HEK293 (cell line): ENCODE data around the gene PLEKHF1.

Experiments used
- CTCF ChIA-PET: fragments of 350-600 bp; formaldehyde crosslinking; extraction: SDS; loops from one replicate; lab custom pipeline; 2021; ENCODE audit warnings: antibody characterized with exemption; lab: Yijun Ruan, JAX
- POLR2A ChIA-PET: fragments of 300-600 bp; formaldehyde crosslinking; extraction: SDS; loops from one replicate; lab custom pipeline; 2020; ENCODE audit warnings: antibody characterized with exemption, inconsistent platforms; lab: Yijun Ruan, JAX
- H3K27ac ChIP-seq: fragments of 200-500 bp; sonication (Bioruptor generic); 2 replicates; pipeline ENCODE4 v1.5.1; 2014; ENCODE audit warnings: low read depth, low read length, control low read depth, inconsistent platforms; ENCODE audit errors: extremely low read depth
- H3K36me3 ChIP-seq, 2 experiments: fragments of 200-500 bp in 1 of 2; sonication (Bioruptor generic) in 1 of 2; 1 replicate in 1 of 2; 2 replicates in 1 of 2; pipeline ENCODE4 v1.5.1; 2014 to 2017; ENCODE audit warnings: inconsistent platforms in 2 of 2, low read length in 2 of 2; ENCODE audit not compliant: control insufficient read depth in 2 of 2, insufficient read depth in 1 of 2
- H3K4me1 ChIP-seq: fragments of 200-500 bp; sonication (Bioruptor generic); 2 replicates; pipeline ENCODE4 v1.5.1; 2014; ENCODE audit warnings: mild to moderate bottlenecking, low read length, inconsistent platforms; ENCODE audit not compliant: control insufficient read depth, insufficient read depth
- H3K4me3 ChIP-seq: 2 replicates; pipeline ENCODE4 v1.5.1; 2011; ENCODE audit warnings: low read depth, mild to moderate bottlenecking, control low read depth, low read length, moderate library complexity
- H3K9me3 ChIP-seq: fragments of 200-500 bp; sonication (Bioruptor generic); 2 replicates; pipeline ENCODE4 v1.5.1; 2014; ENCODE audit warnings: low read depth, low read length, inconsistent platforms; ENCODE audit not compliant: control insufficient read depth, insufficient read depth
- BCL11B ChIP-seq: fragments of 450-650 bp; formaldehyde crosslinking; IDR thresholded peaks from 2 replicates; pipeline ENCODE4 v1.5.1; 2016; ENCODE audit warnings: low read depth, missing biosample characterization, missing genetic modification characterization
- GLI2 ChIP-seq: fragments of 450-650 bp; formaldehyde crosslinking; IDR thresholded peaks from 2 replicates; pipeline ENCODE4; 2017; ENCODE audit warnings: missing biosample characterization, missing genetic modification characterization, low read depth, borderline replicate concordance
- KLF16 ChIP-seq: fragments of 450-650 bp; formaldehyde crosslinking; IDR thresholded peaks from 2 replicates; pipeline ENCODE4 v1.5.1; 2017; ENCODE audit warnings: missing biosample characterization, missing genetic modification characterization
- RBAK ChIP-seq: fragments of 450-650 bp; formaldehyde crosslinking; IDR thresholded peaks from 2 replicates; pipeline ENCODE4 v1.5.1; 2016; ENCODE audit warnings: missing biosample characterization, missing genetic modification characterization
- SETDB1 ChIP-seq: IDR thresholded peaks from one replicate; pipeline ENCODE4 v1.6.1; 2017; ENCODE audit warnings: mild to moderate bottlenecking, low read length, moderate library complexity, mixed read lengths; ENCODE audit not compliant: insufficient read length
- YY1 ChIP-seq: fragments of 450-650 bp; formaldehyde crosslinking; IDR thresholded peaks from 2 replicates; pipeline ENCODE4 v1.5.1; 2018; ENCODE audit warnings: missing biosample characterization, missing genetic modification characterization
- ZNF121 ChIP-seq: fragments of 450-650 bp; formaldehyde crosslinking; IDR thresholded peaks from 2 replicates; pipeline ENCODE4 v1.5.1; 2016; ENCODE audit warnings: missing biosample characterization, missing genetic modification characterization
- ZNF157 ChIP-seq: fragments of 450-650 bp; formaldehyde crosslinking; IDR thresholded peaks from 2 replicates; pipeline ENCODE4 v1.5.1; 2016; ENCODE audit warnings: missing biosample characterization, missing genetic modification characterization
- ZNF174 ChIP-seq: fragments of 450-650 bp; formaldehyde crosslinking; IDR thresholded peaks from 2 replicates; pipeline ENCODE4 v1.5.0; 2017; ENCODE audit warnings: missing biosample characterization, mild to moderate bottlenecking, missing genetic modification characterization
- ZNF266 ChIP-seq: fragments of 450-650 bp; formaldehyde crosslinking; IDR thresholded peaks from 2 replicates; pipeline ENCODE4 v1.5.1; 2016; ENCODE audit warnings: missing biosample characterization, missing genetic modification characterization, low read depth
- ZNF324 ChIP-seq: fragments of 450-650 bp; formaldehyde crosslinking; IDR thresholded peaks from 2 replicates; pipeline ENCODE4 v1.5.1; 2016; ENCODE audit warnings: missing biosample characterization, missing genetic modification characterization
- ZNF366 ChIP-seq: fragments of 450-650 bp; formaldehyde crosslinking; conservative IDR thresholded peaks from 2 replicates; pipeline ENCODE4 v1.5.1; 2016; ENCODE audit warnings: missing biosample characterization, missing genetic modification characterization
- ZNF394 ChIP-seq: fragments of 450-650 bp; formaldehyde crosslinking; IDR thresholded peaks from 2 replicates; pipeline ENCODE4 v1.5.1; 2016; ENCODE audit warnings: missing biosample characterization, missing genetic modification characterization, mild to moderate bottlenecking, moderate library complexity, borderline replicate concordance
- ZNF544 ChIP-seq: fragments of 450-650 bp; formaldehyde crosslinking; IDR thresholded peaks from 2 replicates; pipeline ENCODE4 v1.5.0; 2017; ENCODE audit warnings: missing biosample characterization, missing genetic modification characterization
- ZNF558 ChIP-seq: fragments of 450-650 bp; formaldehyde crosslinking; IDR thresholded peaks from 2 replicates; pipeline ENCODE4 v1.5.1; 2016; ENCODE audit warnings: missing biosample characterization, missing genetic modification characterization
- ZNF629 ChIP-seq: fragments of 450-650 bp; formaldehyde crosslinking; IDR thresholded peaks from 2 replicates; pipeline ENCODE4 v1.5.1; 2017; ENCODE audit warnings: missing biosample characterization, missing genetic modification characterization
- ZNF654 ChIP-seq: fragments of 450-650 bp; formaldehyde crosslinking; IDR thresholded peaks from 2 replicates; pipeline ENCODE4 v1.5.1; 2016; ENCODE audit warnings: low read depth, missing biosample characterization, missing genetic modification characterization
- ZNF664 ChIP-seq: fragments of 450-650 bp; formaldehyde crosslinking; IDR thresholded peaks from 2 replicates; pipeline ENCODE4 v1.5.1; 2016; ENCODE audit warnings: missing biosample characterization, missing genetic modification characterization
- ZNF776 ChIP-seq: fragments of 450-650 bp; formaldehyde crosslinking; IDR thresholded peaks from 2 replicates; pipeline ENCODE4 v1.5.0; 2017; ENCODE audit warnings: missing biosample characterization, missing genetic modification characterization, borderline replicate concordance
- ZNF792 ChIP-seq: fragments of 450-650 bp; formaldehyde crosslinking; IDR thresholded peaks from 2 replicates; pipeline ENCODE4 v1.5.1; 2016; ENCODE audit warnings: missing biosample characterization, missing genetic modification characterization
- ZNF843 ChIP-seq: fragments of 450-650 bp; formaldehyde crosslinking; IDR thresholded peaks from 2 replicates; pipeline ENCODE4 v1.5.1; 2016; ENCODE audit warnings: missing biosample characterization, missing genetic modification characterization
- ZSCAN23 ChIP-seq: fragments of 450-650 bp; formaldehyde crosslinking; IDR thresholded peaks from 2 replicates; pipeline ENCODE4 v1.5.1; 2016; ENCODE audit warnings: missing biosample characterization, missing genetic modification characterization
- TF ChIP-seq, protein P1 (sequence below): fragments of 450-650 bp; formaldehyde crosslinking; IDR thresholded peaks from 2 replicates; pipeline ENCODE4 v1.5.1; 2016; ENCODE audit warnings: missing biosample characterization, missing genetic modification characterization
- TF ChIP-seq, protein P2 (sequence below): fragments of 450-650 bp; formaldehyde crosslinking; IDR thresholded peaks from 2 replicates; pipeline ENCODE4 v1.5.1; 2016; ENCODE audit warnings: missing biosample characterization, missing genetic modification characterization
- TF ChIP-seq, protein P3 (sequence below): fragments of 450-650 bp; formaldehyde crosslinking; IDR thresholded peaks from 2 replicates; pipeline ENCODE4 v1.5.1; 2016; ENCODE audit warnings: missing biosample characterization, missing genetic modification characterization

The PLEKHF1 gene

DNA sequence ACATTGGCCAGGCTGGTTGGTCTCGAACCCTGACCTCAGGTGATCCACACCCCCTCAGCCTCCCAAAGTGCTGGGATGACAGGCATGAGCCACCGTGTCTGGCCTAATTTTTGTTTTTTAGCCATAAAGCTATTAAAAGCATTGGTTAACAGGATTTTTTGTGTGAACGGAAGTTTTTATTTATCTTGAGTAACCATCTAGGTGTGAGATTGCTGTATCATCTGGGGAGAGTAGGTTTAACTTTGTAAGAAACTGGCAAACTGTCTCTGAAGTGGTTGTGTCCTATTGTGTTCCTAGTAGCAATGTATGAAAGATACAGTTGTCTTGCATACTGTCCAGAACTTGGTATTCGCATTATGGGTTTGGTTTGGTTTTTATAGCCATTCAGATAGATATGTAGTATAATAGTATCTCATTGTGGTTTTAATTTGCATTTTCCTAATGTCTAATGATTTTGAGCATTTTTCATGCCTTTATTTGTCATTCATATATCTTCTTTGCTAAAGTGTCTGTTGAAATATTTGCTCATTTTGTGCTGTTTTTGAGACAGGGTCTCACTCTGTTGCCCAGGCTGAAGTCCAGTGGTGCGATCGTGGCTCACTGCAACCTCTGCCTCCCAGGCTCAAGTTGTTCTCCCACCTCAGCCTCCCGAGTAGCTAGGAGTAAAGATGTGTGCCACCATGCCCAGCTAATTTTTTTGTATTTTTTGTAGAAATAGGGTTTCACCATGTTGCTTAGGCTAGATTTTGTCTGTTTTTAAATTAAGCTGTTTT is 13.5 kb upstream of the PLEKHF1 start:
- ChIA-PET CTCF (interaction anchor here (0.6 to 2.1 kb wide), 3 partner anchors 30 to 65 kb away, joined by 4 to 6 read pairs (median 4); no protein-coding TSS in a partner anchor), POLR2A (no interaction called here)
- Histone ChIP-seq H3K4me3 (no peak overlapping the region), H3K9me3 (peaks cover 5% of the 10 kb centered on the region), H3K36me3 (no peaks in the 10 kb centered on the region), H3K4me1 (no peaks in the 10 kb centered on the region), H3K27ac (no peak overlapping the region)
- no peak for TF ChIP-seq ZNF792 (tag by site-specific recombination)
- TF ChIP-seq ZNF366, result no peak
- peak; percentile 98 for TF ChIP-seq ZNF664 (tag by site-specific recombination)
- no peak for TF ChIP-seq ZNF324
- peak; percentile 80 for TF ChIP-seq ZNF121 (tag by site-specific recombination)
- TF ChIP-seq ZNF843 (tag by site-specific recombination), result no peak
- no peak for TF ChIP-seq ZSCAN23
- TF ChIP-seq BCL11B, result no peak
- no peak for TF ChIP-seq RBAK (tag by site-specific recombination)
- TF ChIP-seq ZNF266 (tag by site-specific recombination), result no peak

DNA sequence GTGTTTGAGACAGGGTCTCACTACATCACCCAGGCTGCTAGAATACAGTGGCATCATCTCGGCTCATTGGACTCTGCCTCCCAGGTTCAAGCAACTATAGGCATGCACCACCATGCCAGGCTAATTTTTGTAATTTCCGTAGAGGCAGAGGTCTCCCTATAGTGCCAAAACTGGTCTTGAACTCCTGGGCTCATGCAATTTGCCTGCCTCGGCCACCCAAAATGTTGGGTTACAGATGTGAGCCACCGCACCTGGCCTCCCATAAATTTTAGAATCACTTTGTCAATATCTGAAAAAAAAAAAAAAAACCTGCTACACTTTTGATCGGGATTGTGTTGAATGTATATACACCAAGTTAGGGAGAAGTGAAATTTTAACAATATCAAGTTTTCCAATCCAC is 11.9 kb upstream of the PLEKHF1 start:
- H3K4me3 ChIP-seq, result no peak overlapping the region
- no peaks in the 10 kb centered on the region for H3K36me3 ChIP-seq
- ChIA-PET POLR2A (no interaction called here), CTCF (interaction anchor here (1.9 kb wide), 1 partner anchor 63 kb away, joined by 6 read pairs; no protein-coding TSS in a partner anchor)
- H3K9me3 ChIP-seq, result peaks cover 5% of the 10 kb centered on the region
- TF ChIP-seq ZNF654, result no peak
- TF ChIP-seq, all 188 proteins: peak for 0
- Histone ChIP-seq H3K4me1 (no peaks in the 10 kb centered on the region), H3K27ac (no peak overlapping the region)

DNA sequence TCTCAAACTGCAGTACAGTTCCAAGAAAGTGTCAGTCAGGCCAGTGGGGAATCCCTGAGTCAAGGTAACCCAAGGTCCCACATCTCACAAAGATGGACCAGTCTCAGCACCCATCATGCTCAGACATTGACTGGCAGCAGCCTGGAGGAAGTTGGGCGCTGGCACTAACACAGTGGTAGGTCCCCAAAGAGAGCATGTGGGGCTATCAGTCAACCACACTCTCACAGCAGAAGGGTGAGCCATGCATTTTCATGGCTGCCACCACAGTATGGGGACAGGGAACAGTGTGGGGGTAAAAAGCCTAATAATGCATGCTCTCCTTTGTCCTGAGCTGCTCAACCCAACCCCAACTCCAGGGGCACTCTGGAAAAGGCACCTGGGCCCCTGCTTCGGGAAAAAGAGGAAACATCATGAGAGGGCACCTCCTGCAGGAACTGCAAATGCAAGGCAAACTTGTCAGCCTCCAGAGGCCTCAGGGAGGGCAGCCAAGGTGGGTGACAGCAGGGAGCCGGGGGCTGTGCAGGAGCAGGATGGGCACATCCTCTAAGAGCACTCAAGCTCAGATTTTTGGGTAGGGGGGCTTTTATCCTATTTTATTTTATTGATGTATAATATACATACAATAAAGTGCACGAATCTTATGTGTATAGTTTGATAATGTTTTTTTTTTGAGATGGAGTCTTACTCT is 9.5 kb upstream of the PLEKHF1 start:
- no peak overlapping the region for H3K4me3 ChIP-seq
- H3K9me3 ChIP-seq, result peaks cover 5% of the 10 kb centered on the region
- H3K4me1 ChIP-seq, result peaks cover 2% of the 10 kb centered on the region
- POLR2A ChIA-PET, result interaction anchor here (1.2 kb wide), 1 partner anchor 45 kb away, joined by 3 read pairs; no protein-coding TSS in a partner anchor
- H3K27ac ChIP-seq, result no peak overlapping the region
- H3K36me3 ChIP-seq, result no peaks in the 10 kb centered on the region
- CTCF ChIA-PET, result interaction anchor here (0.6 to 1.6 kb wide), 3 partner anchors 10 to 23 kb away, joined by 4 to 5 read pairs (median 4); partner anchors contain the start of gene PLEKHF1
- TF ChIP-seq ZNF558 (tag by site-specific recombination) (no peak), ZNF174 (tag by site-specific recombination) (no peak), ZNF629 (tag by site-specific recombination) (no peak), ZNF776 (tag by site-specific recombination) (no peak), ZNF157 (tag by site-specific recombination) (peak; percentile 53; the same call in 1 of the 2 replicates), ZNF544 (tag by site-specific recombination) (no peak), SETDB1 (no peak), GLI2 (tag by site-specific recombination) (no peak), KLF16 (tag by site-specific recombination) (no peak), ZNF664 (tag by site-specific recombination) (no peak), ZNF366 (no peak), YY1 (tag by site-specific recombination) (0 out of 2 replicates have a peak, but pooled peaks have one; percentile 7), ZNF394 (tag by site-specific recombination) (no peak)
- TF ChIP-seq, protein P1, sequence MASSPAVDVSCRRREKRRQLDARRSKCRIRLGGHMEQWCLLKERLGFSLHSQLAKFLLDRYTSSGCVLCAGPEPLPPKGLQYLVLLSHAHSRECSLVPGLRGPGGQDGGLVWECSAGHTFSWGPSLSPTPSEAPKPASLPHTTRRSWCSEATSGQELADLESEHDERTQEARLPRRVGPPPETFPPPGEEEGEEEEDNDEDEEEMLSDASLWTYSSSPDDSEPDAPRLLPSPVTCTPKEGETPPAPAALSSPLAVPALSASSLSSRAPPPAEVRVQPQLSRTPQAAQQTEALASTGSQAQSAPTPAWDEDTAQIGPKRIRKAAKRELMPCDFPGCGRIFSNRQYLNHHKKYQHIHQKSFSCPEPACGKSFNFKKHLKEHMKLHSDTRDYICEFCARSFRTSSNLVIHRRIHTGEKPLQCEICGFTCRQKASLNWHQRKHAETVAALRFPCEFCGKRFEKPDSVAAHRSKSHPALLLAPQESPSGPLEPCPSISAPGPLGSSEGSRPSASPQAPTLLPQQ (tag by site-specific recombination), result no peak
- TF ChIP-seq, protein P2, sequence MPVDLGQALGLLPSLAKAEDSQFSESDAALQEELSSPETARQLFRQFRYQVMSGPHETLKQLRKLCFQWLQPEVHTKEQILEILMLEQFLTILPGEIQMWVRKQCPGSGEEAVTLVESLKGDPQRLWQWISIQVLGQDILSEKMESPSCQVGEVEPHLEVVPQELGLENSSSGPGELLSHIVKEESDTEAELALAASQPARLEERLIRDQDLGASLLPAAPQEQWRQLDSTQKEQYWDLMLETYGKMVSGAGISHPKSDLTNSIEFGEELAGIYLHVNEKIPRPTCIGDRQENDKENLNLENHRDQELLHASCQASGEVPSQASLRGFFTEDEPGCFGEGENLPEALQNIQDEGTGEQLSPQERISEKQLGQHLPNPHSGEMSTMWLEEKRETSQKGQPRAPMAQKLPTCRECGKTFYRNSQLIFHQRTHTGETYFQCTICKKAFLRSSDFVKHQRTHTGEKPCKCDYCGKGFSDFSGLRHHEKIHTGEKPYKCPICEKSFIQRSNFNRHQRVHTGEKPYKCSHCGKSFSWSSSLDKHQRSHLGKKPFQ (tag by site-specific recombination), result no peak
- TF ChIP-seq, protein P3, sequence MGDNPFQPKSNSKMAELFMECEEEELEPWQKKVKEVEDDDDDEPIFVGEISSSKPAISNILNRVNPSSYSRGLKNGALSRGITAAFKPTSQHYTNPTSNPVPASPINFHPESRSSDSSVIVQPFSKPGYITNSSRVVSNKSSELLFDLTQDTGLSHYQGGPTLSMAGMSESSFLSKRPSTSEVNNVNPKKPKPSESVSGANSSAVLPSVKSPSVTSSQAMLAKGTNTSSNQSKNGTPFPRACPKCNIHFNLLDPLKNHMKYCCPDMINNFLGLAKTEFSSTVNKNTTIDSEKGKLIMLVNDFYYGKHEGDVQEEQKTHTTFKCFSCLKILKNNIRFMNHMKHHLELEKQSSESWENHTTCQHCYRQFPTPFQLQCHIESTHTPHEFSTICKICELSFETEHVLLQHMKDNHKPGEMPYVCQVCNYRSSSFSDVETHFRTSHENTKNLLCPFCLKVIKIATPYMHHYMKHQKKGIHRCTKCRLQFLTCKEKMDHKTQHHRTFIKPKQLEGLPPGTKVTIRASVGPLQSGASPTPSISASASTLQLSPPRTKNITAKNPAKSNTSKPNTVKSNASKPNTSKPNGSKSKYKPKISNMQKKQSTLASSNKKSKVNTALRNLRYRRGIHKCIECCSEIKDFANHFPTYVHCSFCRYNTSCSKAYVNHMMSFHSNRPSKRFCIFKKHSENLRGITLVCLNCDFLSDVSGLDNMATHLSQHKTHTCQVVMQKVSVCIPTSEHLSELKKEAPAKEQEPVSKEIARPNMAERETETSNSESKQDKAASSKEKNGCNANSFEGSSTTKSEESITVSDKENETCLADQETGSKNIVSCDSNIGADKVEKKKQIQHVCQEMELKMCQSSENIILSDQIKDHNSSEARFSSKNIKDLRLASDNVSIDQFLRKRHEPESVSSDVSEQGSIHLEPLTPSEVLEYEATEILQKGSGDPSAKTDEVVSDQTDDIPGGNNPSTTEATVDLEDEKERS (tag by site-specific recombination), result no peak
